SU-DHL-6 (cell line): ENCODE results near the gene ATP8A2.

Source experiments
- H2AFZ ChIP-seq: fragments of 200-600 bp; sonication (generic); 2 replicates; pipeline ENCODE4 v1.6.1; 2014; ENCODE audit warnings: low read depth, mild to moderate bottlenecking, moderate library complexity, mixed read lengths, antibody characterized with exemption, low read length; ENCODE audit not compliant: severe bottlenecking
- H3F3A ChIP-seq: fragments of 200-600 bp; shearing (Covaris generic); 2 replicates; pipeline ENCODE4 v1.6.0; 2016; ENCODE audit warnings: antibody characterized with exemption, mild to moderate bottlenecking; ENCODE audit not compliant: insufficient read depth
- H3K27ac ChIP-seq: fragments of 200-600 bp; sonication (generic); 2 replicates; pipeline ENCODE4 v1.5.1; 2016; ENCODE audit warnings: low read depth, mild to moderate bottlenecking, low read length, moderate library complexity, mixed read lengths
- H3K27me3 ChIP-seq: fragments of 200-600 bp; sonication (generic), shearing (Covaris generic); 2 replicates; pipeline ENCODE4 v1.6.0; 2014; ENCODE audit warnings: mild to moderate bottlenecking, low read length
- H3K36me3 ChIP-seq: fragments of 200-600 bp; sonication (generic); 2 replicates; pipeline ENCODE4 v1.6.1; 2014; ENCODE audit warnings: mild to moderate bottlenecking, low read length, mixed read lengths
- H3K4me2 ChIP-seq: fragments of 300-600, 200-600 bp; shearing (Covaris generic), sonication (generic); 2 replicates; pipeline ENCODE4 v1.6.0; 2014; ENCODE audit warnings: low read length, low read depth, mild to moderate bottlenecking; ENCODE audit not compliant: poor library complexity, severe bottlenecking
- H3K4me3 ChIP-seq: fragments of 200-600 bp; sonication (generic); 2 replicates; pipeline ENCODE4 v1.5.1; 2014; ENCODE audit warnings: antibody characterized with exemption, low read length, mild to moderate bottlenecking, mixed read lengths; ENCODE audit not compliant: insufficient read depth, poor library complexity, severe bottlenecking
- H3K79me2 ChIP-seq: fragments of 200-600 bp; sonication (generic); 2 replicates; pipeline ENCODE4 v1.6.1; 2014; ENCODE audit warnings: mild to moderate bottlenecking, low read length, moderate library complexity; ENCODE audit not compliant: insufficient read depth
- H3K9ac ChIP-seq: fragments of 200-600 bp; sonication (generic); 2 replicates; pipeline ENCODE4 v1.7.0; 2014; ENCODE audit warnings: mild to moderate bottlenecking, low read length
- H3K9me2 ChIP-seq: fragments of 200-600 bp; sonication (generic); replicated peaks from 2 replicates; pipeline ENCODE4 v1.6.1; 2014; ENCODE audit warnings: low read length; ENCODE audit not compliant: insufficient read depth
- H3K9me3 ChIP-seq: fragments of 200-600 bp; sonication (generic); 2 replicates; pipeline ENCODE4 v1.6.1; 2014; ENCODE audit warnings: low read length, mixed read lengths; ENCODE audit not compliant: insufficient read depth
- H4K20me1 ChIP-seq: fragments of 200-600 bp; sonication (generic); 2 replicates; pipeline ENCODE4 v1.6.1; 2014; ENCODE audit warnings: low read depth, mild to moderate bottlenecking, antibody characterized with exemption, low read length, moderate library complexity, mixed read lengths
- EZH2phosphoT487 ChIP-seq: fragments of 200-600 bp; sonication (generic), shearing (Covaris generic); conservative IDR thresholded peaks from 2 replicates; pipeline ENCODE4 v1.6.1; 2018; ENCODE audit warnings: mild to moderate bottlenecking, antibody characterized with exemption, low read length, moderate library complexity, mixed read lengths
- TF ChIP-seq, protein P1 (sequence below): fragments of 200-600 bp; sonication (generic); IDR thresholded peaks from one replicate; pipeline ENCODE4 v1.5.1; 2017; ENCODE audit warnings: antibody characterized with exemption, mild to moderate bottlenecking, low read length, moderate library complexity; ENCODE audit not compliant: insufficient read depth, poor library complexity, severe bottlenecking

The ATP8A2 gene

DNA sequence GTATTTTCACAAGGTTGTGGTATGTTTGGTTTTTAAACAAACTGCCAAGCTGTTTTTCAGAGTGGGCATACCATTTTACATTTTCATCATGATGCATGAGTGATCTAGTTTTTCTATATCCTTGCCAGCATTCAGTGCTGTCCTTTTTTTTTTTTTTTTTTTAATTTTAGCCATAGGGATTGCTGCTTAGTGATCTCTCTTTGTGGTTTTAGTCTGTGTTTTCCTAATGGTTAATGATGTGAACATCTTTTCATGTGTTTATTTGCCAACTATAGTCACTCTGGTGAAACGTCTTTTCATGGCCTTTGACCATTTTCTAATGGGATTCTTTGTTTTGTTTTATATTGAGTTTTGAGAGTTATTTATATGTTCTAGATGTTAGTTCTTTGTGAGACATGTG lies 620.3 kb downstream of the ATP8A2 start:
- H4K20me1 ChIP-seq = no peaks in the 10 kb centered on the region
- H3K9me2 ChIP-seq = no peaks in the 10 kb centered on the region
- TF ChIP-seq, protein P1, sequence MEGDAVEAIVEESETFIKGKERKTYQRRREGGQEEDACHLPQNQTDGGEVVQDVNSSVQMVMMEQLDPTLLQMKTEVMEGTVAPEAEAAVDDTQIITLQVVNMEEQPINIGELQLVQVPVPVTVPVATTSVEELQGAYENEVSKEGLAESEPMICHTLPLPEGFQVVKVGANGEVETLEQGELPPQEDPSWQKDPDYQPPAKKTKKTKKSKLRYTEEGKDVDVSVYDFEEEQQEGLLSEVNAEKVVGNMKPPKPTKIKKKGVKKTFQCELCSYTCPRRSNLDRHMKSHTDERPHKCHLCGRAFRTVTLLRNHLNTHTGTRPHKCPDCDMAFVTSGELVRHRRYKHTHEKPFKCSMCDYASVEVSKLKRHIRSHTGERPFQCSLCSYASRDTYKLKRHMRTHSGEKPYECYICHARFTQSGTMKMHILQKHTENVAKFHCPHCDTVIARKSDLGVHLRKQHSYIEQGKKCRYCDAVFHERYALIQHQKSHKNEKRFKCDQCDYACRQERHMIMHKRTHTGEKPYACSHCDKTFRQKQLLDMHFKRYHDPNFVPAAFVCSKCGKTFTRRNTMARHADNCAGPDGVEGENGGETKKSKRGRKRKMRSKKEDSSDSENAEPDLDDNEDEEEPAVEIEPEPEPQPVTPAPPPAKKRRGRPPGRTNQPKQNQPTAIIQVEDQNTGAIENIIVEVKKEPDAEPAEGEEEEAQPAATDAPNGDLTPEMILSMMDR = no peak
- no peak for TF ChIP-seq EZH2phosphoT487
- no peak overlapping the region for H3K9ac ChIP-seq
- H3K27me3 ChIP-seq = no peaks in the 10 kb centered on the region
- H3K79me2 ChIP-seq = no peaks in the 10 kb centered on the region
- H3K4me2 ChIP-seq = no peak overlapping the region
- no peak overlapping the region for H3K4me3 ChIP-seq
- H3K9me3 ChIP-seq = peaks cover 3% of the 10 kb centered on the region; the same call in 1 of the 2 replicates
- no peak overlapping the region for H3K27ac ChIP-seq
- no peaks in the 10 kb centered on the region for H3K36me3 ChIP-seq
- no peak overlapping the region for H2AFZ ChIP-seq
- no peaks in the 10 kb centered on the region for H3F3A ChIP-seq

DNA sequence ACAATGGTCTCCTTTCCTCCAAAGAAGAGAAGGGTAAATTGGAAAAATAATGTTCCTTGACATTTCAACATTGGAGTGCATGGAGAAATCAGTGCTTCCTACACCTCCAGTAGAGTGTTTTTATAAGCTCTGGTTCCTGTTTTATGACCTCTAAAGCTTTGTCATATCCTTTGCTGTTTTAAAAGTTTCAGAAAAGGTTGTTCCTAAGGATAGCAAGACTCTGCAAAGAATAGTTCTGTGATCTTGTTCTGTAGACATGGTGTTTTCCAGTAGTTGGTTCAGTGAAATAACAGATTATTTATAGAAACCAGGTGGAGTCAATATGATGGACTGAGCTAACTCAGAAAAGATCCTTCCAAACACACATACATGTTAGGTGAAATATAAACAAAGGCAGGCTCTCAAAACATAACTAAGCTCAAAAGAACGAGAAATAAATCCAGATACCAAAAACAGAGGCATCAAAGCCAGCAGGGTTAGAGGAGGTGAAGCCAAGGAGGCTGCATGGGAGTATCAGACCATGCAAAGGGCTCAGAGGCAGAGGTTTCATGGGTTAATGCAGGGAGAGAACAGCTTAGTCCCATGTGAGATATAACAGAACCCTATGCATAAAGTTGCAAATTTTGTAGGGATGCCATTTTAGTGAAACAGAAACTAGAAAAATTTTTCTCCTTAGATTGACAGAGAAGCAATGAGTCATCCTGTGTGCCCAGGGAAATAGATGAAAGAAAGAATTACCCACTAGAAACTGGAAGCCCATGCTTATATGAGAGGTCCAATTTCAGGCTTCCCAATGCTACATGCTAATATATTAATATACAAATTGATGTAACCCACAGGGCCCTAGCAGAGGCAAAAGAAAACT lies 635.7 kb downstream of the ATP8A2 start:
- H3K27ac ChIP-seq = no peak overlapping the region
- no peak overlapping the region for H3K4me3 ChIP-seq
- H3K9me2 ChIP-seq = no peaks in the 10 kb centered on the region
- no peaks in the 10 kb centered on the region for H3K79me2 ChIP-seq
- no peaks in the 10 kb centered on the region for H3F3A ChIP-seq
- no peaks in the 10 kb centered on the region for H3K36me3 ChIP-seq
- no peaks in the 10 kb centered on the region for H4K20me1 ChIP-seq
- no peak overlapping the region for H3K9ac ChIP-seq
- no peaks in the 10 kb centered on the region for H3K9me3 ChIP-seq
- no peak overlapping the region for H3K4me2 ChIP-seq
- no peaks in the 10 kb centered on the region for H3K27me3 ChIP-seq
- H2AFZ ChIP-seq = no peak overlapping the region
- no peak for TF ChIP-seq EZH2phosphoT487
- TF ChIP-seq, protein P1 = no peak

DNA sequence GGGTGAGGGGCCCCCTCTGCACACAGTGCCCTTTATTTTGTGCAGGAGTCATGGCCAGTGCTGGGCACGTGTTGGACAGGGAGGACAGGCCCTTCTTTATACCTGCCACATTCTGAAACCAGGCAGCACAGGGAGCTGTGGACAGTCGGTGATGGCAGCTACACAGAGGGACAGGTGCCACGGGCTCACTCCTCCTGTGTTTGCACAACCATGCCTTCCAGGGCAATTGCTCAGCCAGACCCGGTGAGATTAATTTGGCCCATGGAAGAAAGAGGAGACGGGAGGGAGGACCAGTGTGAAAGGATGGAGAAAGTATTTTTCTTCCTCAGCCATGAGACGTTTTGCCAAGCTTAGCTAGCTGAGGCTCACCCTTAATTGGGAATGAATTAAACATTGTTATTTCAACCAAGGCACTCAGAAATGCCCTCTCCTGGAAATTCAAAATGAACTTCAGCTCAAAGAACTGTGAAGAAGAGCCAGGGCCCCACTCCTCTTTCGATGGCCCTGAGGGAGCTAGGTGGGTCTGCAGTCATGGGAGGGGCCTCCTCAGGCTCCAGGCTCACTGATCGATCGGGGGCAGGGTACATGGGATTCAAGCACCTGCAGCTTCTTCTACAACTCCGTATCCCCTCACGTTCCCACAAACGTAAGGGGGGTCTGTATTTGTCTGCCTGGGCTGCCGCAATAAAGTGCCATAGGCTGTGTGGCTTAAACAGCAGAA lies 638.9 kb downstream of the ATP8A2 start:
- Histone ChIP-seq H3K9me2 (no peaks in the 10 kb centered on the region), H3K4me2 (no peak overlapping the region), H3K79me2 (no peaks in the 10 kb centered on the region)

More for the DNA sequence above, 638.9 kb downstream of the ATP8A2 start:
- TF ChIP-seq, protein P1 = no peak
- TF ChIP-seq EZH2phosphoT487 = no peak
- Histone ChIP-seq H3K27ac (no peak overlapping the region), H3K4me3 (no peak overlapping the region), H4K20me1 (no peaks in the 10 kb centered on the region), H3F3A (no peaks in the 10 kb centered on the region), H3K9me3 (no peaks in the 10 kb centered on the region), H3K27me3 (no peaks in the 10 kb centered on the region), H3K36me3 (no peaks in the 10 kb centered on the region), H3K9ac (no peak overlapping the region), H2AFZ (no peak overlapping the region)
